IPS DF 4.7 (cell line): ENCODE results near the gene NPIPB2.

Experiments used
- DNase-seq: peaks from one replicate; pipeline ENCODE4 v3.0.0-alpha.2; 2013; ENCODE audit warnings: low spot score; ENCODE audit errors: extremely low read depth

The NPIPB2 gene

DNA sequence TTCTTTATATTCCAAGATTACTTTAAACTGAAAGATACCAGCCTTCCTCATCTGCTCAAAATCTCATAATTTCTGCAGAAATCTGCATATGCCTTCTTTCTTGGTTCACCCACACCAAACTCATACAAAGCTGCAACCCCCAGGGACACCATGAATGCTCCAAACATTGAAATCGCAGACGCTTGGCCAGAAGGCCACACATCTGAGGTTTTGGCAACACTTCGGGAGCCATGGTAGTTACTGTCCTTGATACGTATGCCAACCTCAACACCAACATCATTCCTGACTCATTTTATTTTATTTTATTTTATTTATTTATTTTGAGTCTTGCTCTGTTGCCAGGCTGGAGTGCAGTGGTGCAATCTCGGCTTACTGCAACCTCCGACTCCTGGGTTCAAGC lies 37.9 kb downstream of the NPIPB2 start:
- DNase-seq: no peak

DNA sequence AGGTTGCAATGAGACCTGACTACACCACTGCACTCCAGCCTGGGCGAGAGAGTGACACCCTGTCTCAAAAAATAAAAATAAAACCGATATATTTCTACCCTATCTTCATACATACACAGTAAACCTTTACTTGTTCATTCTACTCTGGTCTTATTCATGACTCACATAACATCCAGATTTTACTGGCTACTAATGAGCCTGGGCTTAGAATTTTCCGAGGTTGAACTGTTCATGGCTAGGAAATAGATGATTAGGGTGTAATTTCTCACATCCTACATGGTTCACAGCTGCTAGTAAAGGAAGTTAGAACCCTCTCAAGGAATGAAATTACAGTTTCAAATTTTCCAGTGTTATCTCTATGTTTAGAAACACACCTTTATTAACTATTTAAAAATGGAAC lies 40.8 kb downstream of the NPIPB2 start:
- no peak for DNase-seq

- no peak for DNase-seq
Observed at GRCh38 chr16:11896486-11897176, 45.2 kb downstream of the NPIPB2 start.

DNA sequence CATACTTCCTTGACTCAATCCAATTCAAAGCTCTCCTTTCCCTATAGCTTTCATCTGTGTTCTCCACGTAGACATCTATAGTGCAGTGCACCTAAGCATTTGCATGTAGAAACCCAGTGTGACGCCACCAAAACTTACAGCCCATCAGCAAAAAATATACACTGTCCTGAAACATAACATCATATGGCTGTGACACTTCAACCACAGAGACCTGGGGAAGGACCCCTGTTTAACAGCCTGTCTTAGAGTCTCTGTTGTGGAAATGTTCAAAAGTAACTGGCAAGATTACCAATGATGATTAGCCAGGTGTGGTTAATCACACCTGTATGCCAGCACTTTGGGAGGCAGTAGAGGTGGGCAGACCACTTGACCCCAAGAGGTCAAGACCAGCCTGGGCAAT lies 48.3 kb downstream of the NPIPB2 start:
- no peak for DNase-seq

DNA sequence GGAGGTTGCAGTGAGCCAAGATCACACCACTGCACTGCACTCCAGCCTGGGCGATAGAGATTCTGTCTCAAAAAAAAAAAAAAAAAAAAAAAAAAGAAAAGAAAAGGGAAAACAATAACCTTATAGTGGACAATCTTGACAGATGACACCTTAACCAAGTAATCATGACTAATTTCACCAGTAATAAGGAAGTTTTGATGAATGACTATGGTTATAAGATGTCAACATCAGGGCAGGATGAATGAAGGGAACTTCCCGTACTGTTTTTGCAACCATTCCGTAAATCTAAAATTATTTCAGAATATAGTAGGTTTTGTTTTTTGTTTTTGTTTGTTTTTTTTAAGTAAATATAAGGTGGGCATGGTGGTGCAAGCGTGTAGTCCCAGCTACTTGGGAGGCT lies 49.1 kb downstream of the NPIPB2 start:
- no peak for DNase-seq

DNA sequence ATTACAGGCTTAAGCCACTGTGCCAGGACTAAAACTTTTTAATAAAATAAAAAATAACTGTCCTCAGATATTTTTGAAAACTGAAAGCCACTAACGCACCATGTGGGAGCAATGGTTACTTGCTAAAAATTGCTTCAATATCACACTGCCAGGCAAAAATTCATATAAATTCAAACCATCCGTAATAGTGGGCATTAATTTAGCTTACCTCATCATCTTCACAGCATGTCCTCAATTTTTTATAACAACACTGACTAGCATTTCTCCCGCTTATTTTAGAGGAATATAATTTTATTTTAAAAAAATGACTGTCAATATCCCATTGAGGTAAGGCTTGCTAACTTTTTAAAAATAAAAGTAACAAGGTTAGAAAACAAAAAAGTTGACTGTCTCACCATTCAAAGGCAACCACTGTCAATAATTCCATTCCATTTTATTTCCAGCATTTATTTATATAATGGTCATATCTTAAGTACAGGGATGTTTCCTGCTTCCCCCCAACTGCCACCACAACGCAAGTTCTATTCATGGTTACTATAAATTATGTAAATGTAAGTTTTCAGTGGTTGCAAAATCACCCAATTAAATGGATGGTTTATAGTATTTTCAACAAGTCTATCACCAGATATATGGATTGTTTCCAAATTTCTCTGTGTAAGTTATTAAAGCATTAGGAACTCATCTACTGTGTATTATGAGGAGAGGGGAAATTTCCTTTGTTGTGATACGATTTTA lies 51.4 kb downstream of the NPIPB2 start:
- DNase-seq: no peak

DNA sequence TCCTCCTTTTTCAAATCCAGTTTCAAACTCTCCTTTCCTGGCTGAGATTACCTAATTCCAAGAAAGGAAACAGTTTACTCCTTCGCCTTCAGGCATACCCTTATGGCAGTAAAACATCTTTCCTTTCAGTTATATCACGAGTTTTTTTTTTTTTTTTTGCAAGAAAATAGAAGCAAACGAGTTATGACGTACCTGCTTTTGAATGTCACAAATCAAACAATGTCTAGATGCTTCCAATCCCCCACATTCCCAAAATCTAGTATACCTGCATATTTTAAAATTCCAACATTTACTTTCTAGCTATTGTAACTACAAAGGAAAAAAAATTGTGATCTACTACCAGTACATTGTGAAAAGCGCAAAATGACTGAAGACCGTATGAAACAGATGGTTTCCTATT lies 55.0 kb downstream of the NPIPB2 start:
- no peak for DNase-seq

DNA sequence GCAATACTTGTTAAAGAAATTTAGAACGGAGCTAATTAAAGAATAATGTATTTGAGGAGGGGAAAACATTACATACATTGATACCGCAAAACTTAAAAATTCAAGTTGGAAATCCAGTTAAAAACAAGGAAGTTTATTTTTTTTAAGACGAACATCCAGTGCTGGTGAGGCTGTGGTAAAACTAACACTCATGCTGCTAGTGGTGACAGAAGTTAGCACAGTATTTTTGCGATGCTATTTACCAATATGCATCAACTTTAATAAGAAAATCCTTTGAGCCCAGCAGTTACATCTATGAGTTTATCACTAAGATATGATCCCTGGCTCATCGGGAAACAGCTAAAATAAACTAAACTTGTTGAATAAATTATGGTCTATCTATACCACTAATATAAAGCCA lies 57.8 kb downstream of the NPIPB2 start:
- no peak for DNase-seq

DNA sequence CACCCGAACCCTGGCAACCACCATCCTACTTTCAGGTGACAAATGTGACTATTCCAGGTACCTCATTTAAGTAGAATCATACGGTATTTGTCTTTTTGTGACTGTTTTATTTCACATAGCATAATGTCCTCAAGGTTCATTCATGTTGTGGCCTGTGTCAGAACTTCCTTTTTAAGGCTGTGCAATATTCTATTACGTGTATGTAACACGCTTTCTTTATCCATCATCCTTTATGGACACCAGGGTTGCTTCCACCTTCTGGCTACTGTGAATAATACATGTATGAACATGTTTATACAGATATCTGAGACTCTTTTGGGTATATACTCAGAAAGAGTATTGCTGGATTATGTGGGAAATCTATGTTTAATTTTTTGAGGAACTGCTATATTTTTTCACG lies 61.8 kb downstream of the NPIPB2 start:
- no peak for DNase-seq

DNA sequence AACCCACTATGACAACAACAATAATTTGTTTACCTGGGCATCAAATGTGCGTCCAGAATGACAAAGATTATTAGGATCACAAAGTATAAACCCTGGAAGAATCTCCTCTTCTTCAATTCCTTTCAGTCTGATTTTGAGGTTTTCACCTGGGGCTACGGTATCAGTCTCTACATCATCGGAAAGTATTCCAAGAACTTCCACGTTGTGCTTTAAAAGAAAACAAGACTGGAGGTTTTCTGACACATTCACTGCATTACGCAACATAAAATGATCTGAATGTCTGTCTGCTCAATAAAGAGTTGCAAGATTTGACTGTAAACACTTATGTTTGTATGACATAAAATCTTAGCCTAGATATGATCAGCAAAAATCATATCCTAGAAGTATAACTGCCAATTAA lies 64.5 kb downstream of the NPIPB2 start:
- no peak for DNase-seq
